Measurements from ENCODE around the gene SFXN1. TPM values are rescaled to one million over a fixed set of nuclear protein-coding genes. Genes with fewer than 3 reads are reported as not detected.
"Not testable (repeated sequence)": the region's sequence is repeated elsewhere in the genome, so short reads cannot be mapped to it uniquely, and the experiment has no call there.

SFXN1 gene
- polyA plus RNA-seq (ENCODE audit: insufficient read length in 3 of 3): 10 to 100 TPM; 43.9 to 54.0 (median 50.1) TPM

GRCh38 chr5:175478384-175479124 is at the start of gene SFXN1:
Gene SFXN1, plus strand, starts transcription at chr5:175478560. Its CDS starts 13,544 bp downstream, at chr5:175492104.
- peak in 2 of 3 donors; percentile 66 to 74 for DNase-seq (ENCODE audit: low read depth in 3 of 3, low spot score in 2 of 3)

GRCh38 chr5:175434800-175435199 is 43.6 kb upstream of the SFXN1 start:
- DNase-seq (ENCODE audit: low read depth in 3 of 3, low spot score in 2 of 3): no peak

GRCh38 chr5:175436359-175436758 is 42.0 kb upstream of the SFXN1 start:
- no peak for DNase-seq (ENCODE audit: low read depth in 3 of 3, low spot score in 2 of 3)

- no peak for DNase-seq (ENCODE audit: low read depth in 3 of 3, low spot score in 2 of 3)
Observed at GRCh38 chr5:175438234-175438857, 40.0 kb upstream of the SFXN1 start.

GRCh38 chr5:175443514-175444059 is 34.8 kb upstream of the SFXN1 start:
- DNase-seq (ENCODE audit: low read depth in 3 of 3, low spot score in 2 of 3): no peak

GRCh38 chr5:175444060-175444904 is 34.1 kb upstream of the SFXN1 start, which contains the start of gene DRD1:
Gene DRD1, minus strand, starts transcription at chr5:175444182. Its CDS starts 1,083 bp downstream, at chr5:175443099.
- DNase-seq (ENCODE audit: low read depth in 3 of 3, low spot score in 2 of 3): no peak

- DNase-seq (ENCODE audit: low read depth in 3 of 3, low spot score in 2 of 3): no peak
Observed at GRCh38 chr5:175444905-175445456, 33.4 kb upstream of the SFXN1 start.

- not testable (repeated sequence) for DNase-seq (ENCODE audit: low read depth in 3 of 3, low spot score in 2 of 3)
Observed at GRCh38 chr5:175446378-175446777, 32.0 kb upstream of the SFXN1 start.

- DNase-seq (ENCODE audit: low read depth in 3 of 3, low spot score in 2 of 3): no peak
Observed at GRCh38 chr5:175447571-175447970, 30.8 kb upstream of the SFXN1 start.

GRCh38 chr5:175448276-175448675 is 30.1 kb upstream of the SFXN1 start:
- DNase-seq (ENCODE audit: low read depth in 3 of 3, low spot score in 2 of 3): no peak

- DNase-seq (ENCODE audit: low read depth in 3 of 3, low spot score in 2 of 3): no peak
Observed at GRCh38 chr5:175452166-175452565, 26.2 kb upstream of the SFXN1 start.

- not testable (repeated sequence) for DNase-seq (ENCODE audit: low read depth in 3 of 3, low spot score in 2 of 3)
Observed at GRCh38 chr5:175454338-175454737, 24.0 kb upstream of the SFXN1 start.

- DNase-seq (ENCODE audit: low read depth in 3 of 3, low spot score in 2 of 3): no peak
Observed at GRCh38 chr5:175456105-175456742, 22.1 kb upstream of the SFXN1 start.

- DNase-seq (ENCODE audit: low read depth in 3 of 3, low spot score in 2 of 3): no peak
Observed at GRCh38 chr5:175457466-175457865, 20.9 kb upstream of the SFXN1 start.

GRCh38 chr5:175460126-175460525 is 18.2 kb upstream of the SFXN1 start:
- no peak for DNase-seq (ENCODE audit: low read depth in 3 of 3, low spot score in 2 of 3)

- no peak for DNase-seq (ENCODE audit: low read depth in 3 of 3, low spot score in 2 of 3)
Observed at GRCh38 chr5:175460552-175460951, 17.8 kb upstream of the SFXN1 start.

- no peak for DNase-seq (ENCODE audit: low read depth in 3 of 3, low spot score in 2 of 3)
Observed at GRCh38 chr5:175461370-175461769, 17.0 kb upstream of the SFXN1 start.

GRCh38 chr5:175463641-175464040 is 14.7 kb upstream of the SFXN1 start:
- DNase-seq (ENCODE audit: low read depth in 3 of 3, low spot score in 2 of 3): no peak

- DNase-seq (ENCODE audit: low read depth in 3 of 3, low spot score in 2 of 3): peak in 1 of 3 donors; percentile 46
Observed at GRCh38 chr5:175464074-175464941, 14.1 kb upstream of the SFXN1 start.

All from right renal cortex interstitium (tissue), 3 donors.